H1 (cell line): ENCODE data around the gene SLC26A11.

Experiments used
- CBX5 ChIP-seq: fragments of 300-800, 300-1000 bp; sonication (generic); IDR thresholded peaks from 2 replicates; pipeline ENCODE4 v1.7.1; 2016; ENCODE audit warnings: antibody characterized with exemption, low read length, low read depth
- CHD1 ChIP-seq: IDR thresholded peaks from 2 replicates; pipeline ENCODE4 v1.6.1; 2012; ENCODE audit warnings: low read depth, low read length, improper control_type of control experiment
- EZH2 ChIP-seq: fragments of 200-600 bp; sonication (generic); IDR thresholded peaks from 2 replicates; pipeline ENCODE4 v1.7.1; 2012; ENCODE audit warnings: low read depth, mild to moderate bottlenecking, moderate library complexity, low read length, inconsistent platforms; ENCODE audit not compliant: severe bottlenecking
- JUN ChIP-seq: IDR thresholded peaks from 2 replicates; pipeline ENCODE4 v1.6.1; 2011; ENCODE audit warnings: low read depth, mild to moderate bottlenecking, improper control_type of control experiment, low read length
- JUND ChIP-seq: IDR thresholded peaks from 2 replicates; pipeline ENCODE4 v1.6.1; 2011; ENCODE audit warnings: mild to moderate bottlenecking, improper control_type of control experiment, low read length
- POLR2A ChIP-seq, 2 experiments: IDR thresholded peaks; 1 replicate in 1 of 2; 2 replicates in 1 of 2; pipeline ENCODE4 v1.6.1; 2011; ENCODE audit warnings: low read depth in 2 of 2, low read length in 2 of 2, mild to moderate bottlenecking in 2 of 2; ENCODE audit errors: control extremely low read depth in 1 of 2
- POU5F1 ChIP-seq: IDR thresholded peaks from 2 replicates; pipeline ENCODE4 v1.6.1; 2011; ENCODE audit warnings: low read depth, mild to moderate bottlenecking, low read length, moderate library complexity
- RNF2 ChIP-seq: fragments of 200-900, 300-1000 bp; sonication (generic); IDR thresholded peaks from 2 replicates; pipeline ENCODE4 v1.7.1; 2016; ENCODE audit warnings: borderline replicate concordance, low read depth, mild to moderate bottlenecking, antibody characterized with exemption, low read length; ENCODE audit not compliant: poor library complexity, severe bottlenecking; ENCODE audit errors: missing control alignments
- SIN3A ChIP-seq, 2 experiments: IDR thresholded peaks in 1 of 2; conservative IDR thresholded peaks in 1 of 2; 2 replicates each; pipeline ENCODE4 v1.6.1; 2011 to 2012; ENCODE audit warnings: low read length in 2 of 2, improper control_type of control experiment in 1 of 2, low read depth in 1 of 2, mild to moderate bottlenecking in 1 of 2
- TAF1 ChIP-seq: IDR thresholded peaks from 2 replicates; pipeline ENCODE4 v1.6.1; 2011; ENCODE audit warnings: mild to moderate bottlenecking, low read depth, low read length
- TF ChIP-seq, protein P1 (sequence below), 3 experiments: IDR thresholded peaks; 1 replicate in 2 of 3; 2 replicates in 1 of 3; pipeline versions ENCODE4 v1.5.1 to v1.6.1; 2011; ENCODE audit warnings: low read length in 3 of 3, mild to moderate bottlenecking in 3 of 3, inconsistent platforms in 2 of 3, low read depth in 1 of 3, moderate library complexity in 1 of 3; ENCODE audit not compliant: insufficient read depth in 1 of 3; ENCODE audit errors: control extremely low read depth in 1 of 3

DNA sequence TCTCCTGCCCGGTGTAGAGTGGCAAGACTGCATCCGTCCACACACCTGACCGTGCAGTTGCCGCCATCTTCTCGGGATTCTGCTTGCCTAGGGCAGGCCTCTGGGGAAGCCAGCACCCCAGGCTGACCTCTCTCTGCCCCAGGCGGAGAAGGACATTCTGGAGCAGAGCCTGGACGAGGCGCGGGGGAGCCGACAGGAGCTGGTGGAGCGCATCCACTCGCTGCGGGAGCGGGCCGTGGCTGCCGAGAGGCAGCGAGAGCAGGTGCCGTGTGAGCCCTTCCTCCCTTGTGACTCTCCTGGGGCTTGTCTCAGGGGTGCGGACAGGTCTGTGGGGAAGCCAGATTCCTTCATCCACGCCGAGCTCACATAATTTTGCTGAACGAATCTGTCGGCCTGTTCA, 30.6 kb upstream of the SLC26A11 start:
- TF ChIP-seq JUND (no peak), TAF1 (no peak), POLR2A (IDR thresholded peaks at IDR 0.05; ENCODE audit: control extremely low read depth in 1 of 2, low read depth in 2 of 2, low read length in 2 of 2) (no peak), CBX5 (no peak), CHD1 (no peak), JUN (no peak), POU5F1 (no peak), RNF2 (no peak), SIN3A (conservative IDR thresholded peaks at IDR 0.05 in 1 of 2, IDR thresholded peaks at IDR 0.05 in 1 of 2; ENCODE audit: low read depth in 1 of 2, low read length in 2 of 2) (no peak), EZH2 (no peak)
- TF ChIP-seq, protein P1, sequence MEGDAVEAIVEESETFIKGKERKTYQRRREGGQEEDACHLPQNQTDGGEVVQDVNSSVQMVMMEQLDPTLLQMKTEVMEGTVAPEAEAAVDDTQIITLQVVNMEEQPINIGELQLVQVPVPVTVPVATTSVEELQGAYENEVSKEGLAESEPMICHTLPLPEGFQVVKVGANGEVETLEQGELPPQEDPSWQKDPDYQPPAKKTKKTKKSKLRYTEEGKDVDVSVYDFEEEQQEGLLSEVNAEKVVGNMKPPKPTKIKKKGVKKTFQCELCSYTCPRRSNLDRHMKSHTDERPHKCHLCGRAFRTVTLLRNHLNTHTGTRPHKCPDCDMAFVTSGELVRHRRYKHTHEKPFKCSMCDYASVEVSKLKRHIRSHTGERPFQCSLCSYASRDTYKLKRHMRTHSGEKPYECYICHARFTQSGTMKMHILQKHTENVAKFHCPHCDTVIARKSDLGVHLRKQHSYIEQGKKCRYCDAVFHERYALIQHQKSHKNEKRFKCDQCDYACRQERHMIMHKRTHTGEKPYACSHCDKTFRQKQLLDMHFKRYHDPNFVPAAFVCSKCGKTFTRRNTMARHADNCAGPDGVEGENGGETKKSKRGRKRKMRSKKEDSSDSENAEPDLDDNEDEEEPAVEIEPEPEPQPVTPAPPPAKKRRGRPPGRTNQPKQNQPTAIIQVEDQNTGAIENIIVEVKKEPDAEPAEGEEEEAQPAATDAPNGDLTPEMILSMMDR (IDR thresholded peaks at IDR 0.05; ENCODE audit: control extremely low read depth in 1 of 3, insufficient read depth in 1 of 3, low read depth in 1 of 3, low read length in 3 of 3) = no peak
